AG09309 (cell line): Measurements from ENCODE around the gene E2F2.

ENCODE experiments used
- DNase-seq: peaks from one replicate; pipeline ENCODE4 v3.0.0-alpha.2; 2010; ENCODE audit warnings: low read depth
- H3K4me3 ChIP-seq: 2 replicates; pipeline ENCODE4 v1.5.1; 2011; ENCODE audit warnings: mild to moderate bottlenecking, low read depth, low read length, moderate library complexity; ENCODE audit not compliant: control insufficient read depth
- CTCF ChIP-seq: IDR thresholded peaks from 2 replicates; pipeline ENCODE4 v1.5.1; 2011; ENCODE audit warnings: mild to moderate bottlenecking, low read depth, low read length, inconsistent platforms; ENCODE audit not compliant: insufficient read depth, control insufficient read depth; ENCODE audit errors: missing control alignments

E2F2 gene

GRCh38 chr1:23527366-23527765 is 3.7 kb downstream of the E2F2 start:
- H3K4me3 ChIP-seq: no peak overlapping the region
- no peak for DNase-seq
- no peak for TF ChIP-seq CTCF

- H3K4me3 ChIP-seq: no peak overlapping the region
- no peak for TF ChIP-seq CTCF
- DNase-seq: no peak
Observed at GRCh38 chr1:23526329-23527041, 4.5 kb downstream of the E2F2 start.

GRCh38 chr1:23525558-23526250 is 5.3 kb downstream of the E2F2 start:
- no peak for TF ChIP-seq CTCF
- no peak overlapping the region for H3K4me3 ChIP-seq
- no peak for DNase-seq

- no peak for TF ChIP-seq CTCF
- H3K4me3 ChIP-seq: no peak overlapping the region
- no peak for DNase-seq
Observed at GRCh38 chr1:23524716-23525401, 6.2 kb downstream of the E2F2 start.

- DNase-seq: no peak
- TF ChIP-seq CTCF: no peak
- H3K4me3 ChIP-seq: no peak overlapping the region
Observed at GRCh38 chr1:23524163-23524562, 6.9 kb downstream of the E2F2 start.

- no peak for TF ChIP-seq CTCF
- no peak for DNase-seq
- H3K4me3 ChIP-seq: no peak overlapping the region
Observed at GRCh38 chr1:23522244-23522982, 8.6 kb downstream of the E2F2 start.
